K562 (cell line): ENCODE results near the gene ABHD17C. TPM values are rescaled to one million over a fixed set of nuclear protein-coding genes. Genes with fewer than 3 reads are reported as not detected.

ENCODE experiments used
- ATAC-seq: fragments of 200-7000 bp; cut with Tn5 transposase; 3 replicates; pipeline ENCODE4 v1.9.1; 2020; ENCODE audit warnings: moderate library complexity
- BruUV-seq: library from RNA; stranded (reverse); fragments of 400-500 nt; replicated peaks from 2 replicates; lab custom pipeline; 2021; lab: Mats Ljungman, UMichigan
- CTCF ChIA-PET: fragments of 300-600 bp; formaldehyde crosslinking; extraction: SDS; loops from one replicate; lab custom pipeline; 2021; ENCODE audit warnings: low intra/inter-chr PET ratio; lab: Yijun Ruan, JAX
- POLR2A ChIA-PET: fragments of 300-600, 350-650 bp; sonication (Branson Sonifier 250); formaldehyde crosslinking; extraction: SDS; loops from one replicate; lab custom pipeline; 2021; ENCODE audit warnings: antibody characterized with exemption, inconsistent platforms; lab: Yijun Ruan, JAX
- DNase-seq, 4 experiments: peaks; one replicate each; pipeline versions ENCODE4 v3.0.0 to v3.0.0-alpha.2; 2011 to 2018; ENCODE audit warnings: low spot score in 3 of 4, mixed read lengths in 3 of 4; ENCODE audit errors: extremely low read depth in 1 of 4
- FAIRE-seq: peaks from 2 replicates; lab custom pipeline; 2011; peaks lifted over from hg19 to GRCh38; lab: Jason Lieb, UNC
- H2AFZ ChIP-seq: 2 replicates; pipeline ENCODE4 v1.6.0; 2011; ENCODE audit warnings: low read depth, low read length, control low read depth, inconsistent platforms
- H3K27ac ChIP-seq: fragments of 200-600 bp; 3 replicates; pipeline ENCODE4 v1.8.0; 2011; ENCODE audit warnings: low read depth, mild to moderate bottlenecking, control low read depth, inconsistent platforms, low read length, moderate library complexity, mixed read lengths; ENCODE audit errors: extremely low read depth
- H3K27me3 ChIP-seq, 2 experiments: fragments of 300-600 bp in 1 of 2; 2 replicates in 1 of 2; 3 replicates in 1 of 2; pipeline versions ENCODE4 v1.6.0 to v1.8.0; 2011; ENCODE audit warnings: inconsistent platforms in 2 of 2, low read length in 2 of 2, mild to moderate bottlenecking in 1 of 2, mixed read lengths in 1 of 2, moderate library complexity in 1 of 2; ENCODE audit not compliant: control insufficient read depth in 2 of 2, insufficient read depth in 2 of 2
- H3K36me3 ChIP-seq: fragments of 300-600 bp; 3 replicates; pipeline ENCODE4 v1.8.0; 2011; ENCODE audit warnings: mild to moderate bottlenecking, low read length, inconsistent platforms; ENCODE audit not compliant: control insufficient read depth, insufficient read depth
- H3K4me1 ChIP-seq, 2 experiments: fragments of 200-600 bp in 1 of 2; replicated peaks in 1 of 2; 2 replicates in 1 of 2; 3 replicates in 1 of 2; pipeline versions ENCODE4 v1.5.1 to v1.8.0; 2011; ENCODE audit warnings: inconsistent platforms in 2 of 2, low read length in 2 of 2, mild to moderate bottlenecking in 1 of 2, mixed read lengths in 1 of 2, moderate library complexity in 1 of 2; ENCODE audit not compliant: control insufficient read depth in 2 of 2, insufficient read depth in 2 of 2
- H3K4me2 ChIP-seq: 2 replicates; pipeline ENCODE4 v1.6.1; 2011; ENCODE audit warnings: low read length, control low read depth, inconsistent platforms, mixed read lengths; ENCODE audit not compliant: insufficient read depth
- H3K4me3 ChIP-seq: fragments of 200-600 bp; sonication (generic), shearing (Covaris generic); 2 replicates; pipeline ENCODE4 v1.5.1; 2016; ENCODE audit warnings: control low read depth, inconsistent platforms
- H3K79me2 ChIP-seq: fragments of 200-600 bp; 3 replicates; pipeline ENCODE4 v1.8.0; 2011; ENCODE audit warnings: low read length, inconsistent platforms; ENCODE audit not compliant: control insufficient read depth, insufficient read depth
- H3K9ac ChIP-seq, 2 experiments: 2 replicates each; pipeline versions ENCODE4 v1.6.0 to v1.6.1; 2011; ENCODE audit warnings: low read depth in 2 of 2, low read length in 2 of 2, control low read depth in 1 of 2, inconsistent platforms in 1 of 2, mild to moderate bottlenecking in 1 of 2, mixed read lengths in 1 of 2; ENCODE audit not compliant: insufficient read depth in 1 of 2
- H3K9me1 ChIP-seq: one replicate; pipeline ENCODE4 v1.6.0; 2011; ENCODE audit warnings: inconsistent platforms, mild to moderate bottlenecking, low read length, moderate library complexity; ENCODE audit not compliant: control insufficient read depth, insufficient read depth
- H3K9me3 ChIP-seq: replicated peaks from 2 replicates; pipeline ENCODE4 v1.5.1; 2011; ENCODE audit warnings: low read depth, low read length, inconsistent platforms; ENCODE audit not compliant: control insufficient read depth, insufficient read depth
- H4K20me1 ChIP-seq: replicated peaks from 2 replicates; pipeline ENCODE4 v1.6.1; 2011; ENCODE audit warnings: low read length, inconsistent platforms, mixed read lengths; ENCODE audit not compliant: control insufficient read depth, insufficient read depth
- ATF4 ChIP-seq: fragments of 450-650 bp; formaldehyde crosslinking; IDR thresholded peaks from 2 replicates; pipeline ENCODE4 v1.4.0; 2022; ENCODE audit warnings: mild to moderate bottlenecking, moderate library complexity
- FOXA1 ChIP-seq: fragments of 450-650 bp; IDR thresholded peaks from 2 replicates; pipeline ENCODE4 v1.6.1; 2016; ENCODE audit warnings: mild to moderate bottlenecking, borderline replicate concordance
- GABPA ChIP-seq: fragments of 200-800 bp; sonication (Bioruptor generic); conservative IDR thresholded peaks from 2 replicates; pipeline ENCODE4 v1.6.1; 2016; ENCODE audit warnings: low read depth, missing genetic modification characterization, missing compliant biosample characterization
- GTF2F1 ChIP-seq: IDR thresholded peaks from 2 replicates; pipeline ENCODE4 v1.6.1; 2011; ENCODE audit warnings: low read depth, low read length, improper control_type of control experiment
- MAFG ChIP-seq: fragments of 450-650 bp; conservative IDR thresholded peaks from 2 replicates; pipeline ENCODE4 v1.6.1; 2016; ENCODE audit warnings: missing genetic modification characterization, missing compliant biosample characterization
- MYBL2 ChIP-seq, 2 experiments: fragments of 450-650 bp in 1 of 2; sonication (generic) in 1 of 2; formaldehyde crosslinking in 1 of 2; IDR thresholded peaks; 2 replicates each; pipeline versions ENCODE4 v1.6.1 to v1.8.1; 2017 to 2022; ENCODE audit warnings: borderline replicate concordance in 1 of 2, inconsistent platforms in 1 of 2, low read depth in 1 of 2, mild to moderate bottlenecking in 1 of 2, missing genetic modification reagents in 1 of 2, moderate library complexity in 1 of 2
- TAF7 ChIP-seq: fragments of 450-650 bp; IDR thresholded peaks from 2 replicates; pipeline ENCODE4 v1.6.1; 2016; ENCODE audit warnings: missing genetic modification characterization, missing compliant biosample characterization
- TAF9B ChIP-seq: fragments of 450-650 bp; IDR thresholded peaks from 2 replicates; pipeline ENCODE4 v1.6.1; 2018; ENCODE audit warnings: mild to moderate bottlenecking; ENCODE audit not compliant: partially characterized antibody
- TCFL5 ChIP-seq: fragments of 250-450 bp; sonication (Bioruptor Pico); conservative IDR thresholded peaks from 2 replicates; pipeline ENCODE4 v1.6.1; 2021; ENCODE audit warnings: mild to moderate bottlenecking, moderate library complexity, matching md5 sums
- ZNF347 ChIP-seq: fragments of 450-650 bp; formaldehyde crosslinking; IDR thresholded peaks from 2 replicates; pipeline ENCODE4 v1.4.0; 2020; ENCODE audit warnings: low read depth, mild to moderate bottlenecking, moderate library complexity
- ZNF41 ChIP-seq: fragments of 250-450 bp; sonication (Bioruptor Pico); conservative IDR thresholded peaks from 2 replicates; pipeline ENCODE4 v1.4.0; 2020; ENCODE audit warnings: mild to moderate bottlenecking
- WGBS: fragments of 100-300 bp; shearing (Covaris generic); methylation state at CpG from one replicate; pipeline ENCODE4 v1.1.6; 2016; ENCODE audit warnings: low coverage, mixed read lengths; ENCODE audit not compliant: insufficient coverage; ENCODE audit errors: missing lambda C conversion rate; 5-methylcytosine and 5-hydroxymethylcytosine counted together
- in situ Hi-C: fragments of 300-500 bp; cut with MboI; formaldehyde crosslinking; loops from 4 replicates; pipeline ENCODE4 v1.15.0; 2018; ENCODE audit warnings: inconsistent platforms, mixed read lengths
- intact Hi-C: fragments of 100-400 bp; cut with micrococcal nuclease; formaldehyde crosslinking; loops from 2 replicates; pipeline ENCODE4 v1.14.2; 2022
- polyA plus RNA-seq, 8 experiments: library from polyadenylated mRNA; depleted of rRNA in 4 of 8; stranded (reverse) in 5 of 8; unstranded in 3 of 8; fragments of >200 nt; fragmentation: Nextera tagmentation in 2 of 8; fragmentation: Illumina TruSeq in 1 of 8; extraction: Ambion mirVana in 2 of 8; extraction: Trizol in 1 of 8; gene quantifications; 2 replicates each; pipeline versions ENCODE4 v1.2.1 to v1.2.3, GENCODE V29; 2011 to 2014; ENCODE audit warnings: inconsistent platforms in 1 of 8, missing spikeins in 1 of 8
- total RNA-seq, 7 experiments: library from RNA; depleted of rRNA in 6 of 7; stranded (reverse); fragments of >200 nt in 6 of 7; fragmentation: Illumina TruSeq in 2 of 7; extraction: Trizol in 2 of 7; gene quantifications; 2 replicates each; pipeline versions ENCODE4 v1.2.1 to v1.2.3, GENCODE V29; 2011 to 2021; ENCODE audit warnings: low replicate concordance in 1 of 7

The ABHD17C gene
- total and polyA plus RNA-seq, 9 of the 15 experiments (the other 6 are each of a cell fraction or from before 2014, with no cell fraction given) = 0.04 to 0.42 (median 0.19) TPM; not detected in 1

- FAIRE-seq (no peak), DNase-seq (no peak), ATAC-seq (no peak)
- intact Hi-C loops = no loop called here
- no peaks in the 10 kb centered on the region for H3K9me1 ChIP-seq
- POLR2A ChIA-PET = no interaction called here
- in situ Hi-C loops = no loop called here
- 0% methylated on average over 6 of the region's 6 CpGs for WGBS
- H3K36me3 ChIP-seq = no peaks in the 10 kb centered on the region
- H3K9me3 ChIP-seq = no peaks in the 10 kb centered on the region
- peaks cover 7 to 9% of the 10 kb centered on the region in 2 experiments; a peak in 3 of 5 replicates for H3K27me3 ChIP-seq
- CTCF ChIA-PET = no interaction called here
- no peaks in the 10 kb centered on the region for H4K20me1 ChIP-seq
- TF ChIP-seq TAF9B (no peak), TCFL5 (CRISPR knock-in tag) (no peak), FOXA1 (no peak), GABPA (tag) (no peak), ZNF41 (CRISPR knock-in tag) (no peak), MYBL2 (IDR thresholded peaks at IDR 0.05; ENCODE audit: low read depth) (no peak), MYBL2 (CRISPR knock-in tag; IDR thresholded peaks at IDR 0.05; ENCODE audit: borderline replicate concordance) (no peak), ZNF347 (CRISPR knock-in tag) (no peak), ATF4 (no peak), MAFG (tag) (no peak), TAF7 (tag) (no peak), GTF2F1 (no peak)
- no peaks in the 10 kb centered on the region for H3K4me1 ChIP-seq
- no peak overlapping the region for H2AFZ ChIP-seq
- BruUV-seq = no TSS peak
- no peak overlapping the region for H3K4me2 ChIP-seq
- no peak overlapping the region for H3K4me3 ChIP-seq
- H3K9ac ChIP-seq = no peak overlapping the region
- no peak overlapping the region for H3K27ac ChIP-seq
- no peaks in the 10 kb centered on the region for H3K79me2 ChIP-seq
These were observed 14.4 kb downstream of the ABHD17C start for GRCh38 chr15:80709542-80709941.
